GM18511 (cell line): ENCODE data around the gene CACUL1.
"Not testable (repeated sequence)": the region's sequence is repeated elsewhere in the genome, so short reads cannot be mapped to it uniquely, and the experiment has no call there.

ENCODE experiments used
- ATAC-seq: cut with Tn5 transposase; IDR thresholded peaks from one replicate; pipeline ENCODE4 v1.9.1; 2021; ENCODE audit warnings: mild to moderate bottlenecking, moderate library complexity; ENCODE audit not compliant: unreplicated experiment

CACUL1 gene

DNA sequence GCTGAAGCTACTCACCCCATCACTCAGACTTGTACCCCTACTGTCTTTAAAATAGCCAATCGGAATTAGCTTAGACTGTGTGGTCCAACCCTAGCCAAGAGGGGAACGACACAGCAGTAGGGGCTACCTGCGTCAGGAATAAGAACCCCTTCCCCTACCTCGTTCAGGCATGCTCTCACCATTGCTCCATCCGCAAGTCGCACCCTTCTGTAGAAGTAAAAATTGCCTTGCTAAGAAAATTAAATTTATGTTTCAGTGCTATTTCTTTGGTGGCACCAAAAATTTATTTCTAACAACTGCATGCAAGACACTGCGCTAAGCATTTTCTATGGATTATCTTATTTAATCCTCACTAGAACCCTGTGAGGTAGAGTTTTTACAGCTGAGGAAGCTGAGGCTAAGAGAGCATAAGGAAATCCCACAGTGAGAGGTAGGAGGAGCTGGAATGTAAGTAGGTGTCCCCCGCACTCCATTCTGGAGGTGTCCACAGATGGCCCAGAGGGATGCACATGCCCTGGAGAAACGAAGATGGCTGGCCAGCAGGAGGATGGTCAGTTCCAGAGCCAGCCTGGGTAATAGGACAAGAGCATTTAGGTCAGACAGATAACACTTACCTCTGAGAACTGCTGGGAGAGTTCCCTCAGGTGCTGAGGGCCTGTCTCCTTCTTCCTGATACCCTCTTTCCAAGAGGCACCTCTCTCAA lies 15.3 kb upstream of the CACUL1 start:
- no peak for ATAC-seq

DNA sequence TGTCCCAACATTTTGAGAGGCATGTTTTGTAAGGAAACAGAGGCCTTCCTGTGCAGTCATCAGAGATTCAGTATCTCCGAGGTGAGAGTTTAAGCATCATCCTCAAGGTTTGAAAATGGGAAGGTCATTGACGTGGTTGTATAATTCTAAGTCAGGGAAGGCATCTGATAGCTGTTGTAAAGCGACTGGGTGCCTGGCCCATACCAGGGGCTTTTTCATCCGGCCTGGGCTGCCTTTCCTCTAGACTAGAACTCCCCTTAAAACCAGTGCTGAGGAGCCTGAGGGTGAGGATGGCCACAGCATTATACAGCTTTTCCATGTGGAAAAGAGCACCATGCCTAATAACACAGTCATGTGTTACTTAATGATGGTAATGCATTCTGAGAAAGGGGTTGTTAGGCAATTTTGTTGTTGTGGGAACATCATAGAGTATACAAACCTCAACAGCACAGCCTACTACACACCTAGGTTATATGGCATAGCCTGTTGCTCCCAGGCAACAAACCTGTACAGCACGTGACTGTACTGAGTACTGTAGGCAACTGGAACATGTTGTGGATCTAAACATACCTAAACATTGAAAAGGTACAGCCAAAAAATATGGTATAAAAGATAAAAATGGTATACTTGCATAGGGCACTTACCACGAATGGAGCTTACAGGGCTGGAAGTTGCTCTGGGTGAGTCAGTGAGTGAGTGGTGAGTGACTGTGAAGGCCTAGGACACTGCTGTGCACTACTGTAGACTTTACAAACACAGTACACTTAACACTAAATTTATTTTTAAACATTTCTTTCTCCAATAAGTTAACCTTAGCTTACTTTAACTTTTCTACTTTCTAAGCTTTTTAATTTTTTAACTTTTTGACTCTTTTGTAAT lies 13.5 kb upstream of the CACUL1 start:
- no peak for ATAC-seq

DNA sequence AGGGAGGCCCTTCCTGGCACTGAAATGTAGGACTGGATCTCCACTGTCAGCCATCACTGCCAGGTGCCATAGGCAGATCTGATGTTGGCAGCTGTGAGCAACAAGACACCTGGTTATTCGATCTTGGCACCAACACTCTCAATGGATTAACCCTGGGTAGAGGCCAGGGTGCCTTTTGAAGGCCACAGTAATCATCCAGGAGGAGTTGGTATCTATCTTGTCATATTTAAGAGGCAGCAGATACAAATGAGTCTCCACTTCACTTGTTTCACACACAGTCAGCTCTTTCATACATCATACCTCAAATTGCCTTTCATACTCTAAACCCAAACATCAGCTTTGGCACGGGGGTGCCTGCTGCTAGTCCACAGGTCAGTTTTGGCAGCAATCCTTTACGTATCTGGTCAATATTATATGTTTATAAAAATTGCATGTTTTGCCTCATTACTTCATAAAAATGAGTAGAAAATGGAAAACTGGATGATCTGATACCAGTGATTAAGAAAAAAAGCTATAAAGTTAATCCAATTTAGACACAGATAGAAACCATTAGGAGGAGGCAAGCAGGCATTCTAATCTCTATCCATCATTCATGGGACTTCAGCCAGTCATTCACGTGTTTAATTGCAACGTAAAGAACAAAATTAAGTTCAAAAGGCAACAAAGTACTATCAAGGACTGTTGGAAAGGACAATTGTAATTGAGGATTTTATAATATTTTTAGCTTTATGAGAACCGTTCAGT lies 12.7 kb upstream of the CACUL1 start:
- ATAC-seq = no peak

DNA sequence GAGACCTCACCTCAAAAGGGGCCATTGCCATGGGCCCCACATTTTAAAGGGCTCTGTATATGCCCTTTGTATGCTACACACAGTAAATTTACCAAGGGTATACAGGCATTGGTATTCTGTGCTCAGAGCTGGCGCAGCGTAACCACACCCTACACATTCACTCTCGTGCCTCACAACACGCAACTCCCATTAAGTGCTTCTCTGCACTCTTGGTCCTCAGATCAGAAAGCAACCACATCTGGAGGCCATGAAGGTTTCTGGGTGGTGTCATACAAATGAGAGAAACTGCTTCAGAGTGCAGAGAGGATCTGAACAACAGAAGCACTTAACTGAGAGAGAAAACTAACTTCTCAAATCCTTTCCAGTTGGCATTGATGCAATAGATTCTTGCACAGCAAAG lies 9.4 kb upstream of the CACUL1 start:
- ATAC-seq = no peak

DNA sequence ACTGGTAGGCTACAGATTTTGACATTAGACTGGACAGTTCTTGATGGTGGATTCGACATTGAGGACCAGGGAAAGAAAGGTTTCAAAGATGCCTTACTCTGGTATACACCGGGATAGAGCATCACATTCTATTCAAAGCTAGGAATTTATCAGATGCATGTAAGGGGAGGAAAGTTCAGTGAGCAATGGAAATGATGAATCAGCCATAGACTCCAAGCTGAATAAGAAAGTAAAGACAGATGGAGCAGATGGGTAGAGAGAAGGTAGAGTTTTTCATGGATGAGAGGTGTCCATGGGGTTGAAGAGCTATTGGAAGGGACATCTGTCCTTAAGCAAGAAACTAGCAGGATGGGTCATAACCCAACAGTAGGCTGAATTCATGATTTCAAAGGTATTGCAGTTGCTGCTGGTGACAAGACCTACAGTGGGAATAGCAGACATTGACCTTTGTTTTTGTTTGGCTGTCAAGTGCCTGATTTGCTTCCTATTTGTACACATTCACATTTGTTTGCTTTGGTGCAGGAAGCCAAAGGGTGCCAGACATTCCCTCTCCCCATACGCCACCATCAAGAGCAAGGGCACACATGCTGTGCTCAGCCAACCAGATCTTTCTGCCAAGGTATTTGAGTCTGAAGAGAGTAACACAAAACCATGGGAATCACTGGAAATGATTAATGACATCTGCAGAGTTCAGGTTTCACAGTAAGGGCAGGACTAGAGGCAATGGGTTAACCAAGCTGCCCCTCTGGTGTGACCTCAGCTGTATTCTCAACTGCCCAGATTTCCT lies 8.6 kb upstream of the CACUL1 start:
- no peak for ATAC-seq

DNA sequence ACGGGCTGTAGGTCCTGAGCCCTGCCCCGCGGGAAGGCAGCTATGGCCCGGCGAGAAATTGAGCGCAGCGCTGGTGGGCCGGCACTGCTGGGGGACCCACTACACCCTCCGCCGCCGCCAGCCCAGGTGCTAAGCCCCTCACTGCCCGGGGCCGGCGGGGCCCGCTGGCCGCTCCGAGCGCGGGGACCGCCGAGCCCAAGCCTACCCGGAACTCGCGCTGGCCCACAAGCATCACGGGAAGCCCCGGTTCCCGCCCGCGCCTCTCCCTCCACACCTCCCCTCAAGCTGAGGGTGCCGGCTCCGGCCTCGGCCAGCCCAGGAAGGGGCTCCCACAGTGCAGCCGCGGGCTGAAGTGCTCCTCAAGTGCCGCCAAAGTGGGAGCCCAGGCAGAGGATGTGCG lies 5.5 kb upstream of the CACUL1 start:
- no peak for ATAC-seq

DNA sequence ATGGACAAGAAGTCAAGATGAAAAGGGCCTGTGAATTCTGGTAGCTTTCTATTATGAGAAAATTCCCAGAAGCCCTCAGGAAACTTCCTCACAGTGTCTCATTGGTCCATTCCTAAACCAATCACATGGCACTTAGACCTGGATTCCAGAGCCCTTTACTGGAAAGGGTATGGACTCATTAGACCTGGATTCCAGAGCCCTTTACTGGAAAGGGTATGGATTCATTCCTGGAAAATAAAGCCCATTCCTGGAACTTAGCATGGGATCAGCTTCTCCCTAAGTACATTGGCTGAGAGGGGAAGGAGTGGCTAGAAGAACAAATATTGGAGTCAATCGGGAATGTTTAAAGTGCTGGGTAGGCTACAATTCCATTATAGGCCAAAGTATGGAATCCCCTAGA lies 3.7 kb upstream of the CACUL1 start:
- no peak for ATAC-seq

DNA sequence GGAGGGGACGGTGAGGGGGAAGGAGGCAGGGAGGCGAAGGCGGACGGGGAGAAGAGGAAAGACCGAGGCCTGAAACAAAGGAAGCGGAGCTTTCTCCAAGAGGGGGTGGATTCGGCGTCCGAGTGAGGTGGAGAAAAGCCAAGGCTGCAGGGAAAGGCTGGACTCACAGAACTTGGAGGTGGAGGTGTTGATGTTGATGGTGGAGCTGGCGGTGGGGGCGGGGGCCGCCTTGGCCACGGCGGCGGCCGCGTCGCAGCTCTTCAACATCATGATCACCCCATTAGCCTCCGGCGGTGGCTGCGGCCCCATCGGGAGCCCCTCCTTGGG lies 578 bp downstream of the CACUL1 start:
- peak; percentile 28 for ATAC-seq

DNA sequence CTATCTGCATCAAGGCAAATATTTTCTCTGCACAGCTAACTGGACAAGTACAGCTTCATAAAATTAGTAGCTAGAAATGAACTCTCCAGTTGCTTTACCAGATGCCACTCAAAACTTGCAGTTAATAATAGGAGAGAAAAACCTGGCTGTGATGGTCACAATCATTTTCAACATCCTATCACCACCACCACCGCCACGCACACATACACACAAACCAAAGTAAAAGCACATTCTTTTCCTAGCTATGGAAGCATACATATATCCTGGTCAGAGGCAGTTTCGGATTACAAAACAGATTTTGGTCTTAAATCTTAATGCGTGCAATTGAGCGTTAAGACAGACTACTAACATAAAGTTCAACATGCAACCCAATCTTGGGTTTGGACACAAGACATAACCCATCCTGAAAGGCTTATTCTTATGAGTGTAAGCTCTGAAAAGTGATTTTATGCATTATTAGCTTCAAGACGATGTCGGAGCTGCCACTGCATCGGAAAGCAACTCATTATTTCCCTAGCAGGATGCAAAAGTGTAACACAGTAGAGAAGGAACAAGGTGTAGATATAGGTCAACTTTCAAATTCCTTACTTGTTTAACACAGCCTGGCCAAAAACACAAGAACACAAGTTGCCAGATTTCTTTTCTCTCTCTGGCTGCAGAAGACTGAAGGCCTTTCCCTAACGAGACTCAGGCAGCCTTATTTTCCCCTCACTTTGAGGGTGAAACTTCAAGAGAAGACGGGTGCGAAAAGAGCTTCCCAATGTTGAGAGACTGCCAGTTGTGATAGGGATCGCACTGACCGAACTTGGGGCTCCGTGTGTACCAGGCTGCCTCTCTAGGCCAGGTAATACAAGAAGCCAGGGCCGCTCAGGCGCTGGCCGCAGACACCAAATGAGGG lies 1.2 kb downstream of the CACUL1 start:
- peak; percentile 31 for ATAC-seq

DNA sequence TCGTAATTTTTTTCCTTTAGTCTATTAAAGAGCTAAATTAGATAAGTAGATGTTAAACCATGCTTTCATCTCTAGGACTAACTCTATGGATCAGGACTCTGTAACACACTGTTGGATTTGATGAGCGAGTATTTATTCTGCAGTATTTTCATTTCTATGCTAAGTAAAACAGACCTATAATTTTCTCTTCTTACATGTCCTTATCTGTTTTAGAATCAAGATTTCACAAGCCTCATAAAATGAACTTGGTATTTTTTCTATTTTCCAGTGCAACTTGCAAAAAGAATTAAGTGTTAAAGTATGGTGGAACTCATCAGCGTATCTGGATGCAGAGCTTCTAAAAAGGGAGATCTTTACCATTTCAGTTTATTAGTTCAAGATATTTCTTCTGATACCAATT lies 2.4 kb downstream of the CACUL1 start:
- ATAC-seq = no peak

DNA sequence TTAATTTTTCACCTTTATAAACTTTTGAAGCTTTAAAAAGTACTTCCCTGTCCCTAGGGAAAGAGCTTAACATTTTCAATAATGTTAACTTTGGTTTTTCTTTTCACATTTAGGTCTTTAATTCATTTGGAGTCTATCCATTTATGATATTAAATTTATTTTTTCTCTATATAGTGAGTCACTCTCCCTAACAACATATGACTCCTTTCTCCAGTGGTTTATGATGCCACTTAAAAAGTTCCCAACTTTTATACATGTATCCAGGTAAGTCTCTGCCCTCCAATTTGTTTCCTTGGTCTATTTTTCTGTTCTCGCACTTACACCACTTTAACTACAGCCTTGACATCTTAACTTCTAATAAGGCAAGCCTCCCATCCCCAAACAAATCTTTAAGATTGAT lies 3.5 kb downstream of the CACUL1 start:
- no peak for ATAC-seq

DNA sequence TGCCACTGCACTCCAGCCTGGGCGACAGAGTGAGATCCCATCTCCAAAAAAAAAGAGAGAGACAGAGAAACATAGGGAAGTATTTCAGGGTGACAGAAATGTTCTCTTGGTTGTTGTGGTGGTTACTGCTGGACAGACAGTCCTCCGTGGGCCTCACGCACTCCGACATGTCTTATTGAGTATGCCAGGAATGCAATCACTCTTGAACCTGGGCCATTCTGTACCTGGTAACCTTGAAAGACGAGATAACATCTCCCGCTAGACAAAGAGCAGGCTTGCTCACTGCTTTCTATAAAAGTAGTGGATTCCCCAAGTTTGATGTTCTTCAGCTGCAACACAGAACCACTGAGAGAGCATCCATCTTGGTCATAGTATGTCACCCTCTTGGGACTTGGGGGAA lies 6.7 kb downstream of the CACUL1 start:
- no peak for ATAC-seq

DNA sequence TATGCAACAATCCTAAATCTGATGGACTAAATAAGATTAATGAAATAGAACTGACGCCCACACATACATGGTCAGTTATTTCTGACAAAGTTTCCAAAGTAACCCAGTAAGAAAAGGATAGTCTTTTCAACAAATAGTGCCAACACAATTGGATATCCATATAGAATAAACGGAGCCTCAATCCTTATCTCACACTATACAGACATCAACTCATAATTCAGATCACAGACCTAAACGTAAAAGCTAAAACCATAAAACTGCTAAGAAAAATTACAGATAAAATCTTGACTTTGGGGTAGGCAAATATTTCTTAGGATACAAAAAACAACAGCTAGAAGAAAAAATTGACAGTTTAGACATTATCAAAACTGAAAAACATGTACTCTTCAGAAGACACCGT lies 8.5 kb downstream of the CACUL1 start:
- ATAC-seq = no peak

DNA sequence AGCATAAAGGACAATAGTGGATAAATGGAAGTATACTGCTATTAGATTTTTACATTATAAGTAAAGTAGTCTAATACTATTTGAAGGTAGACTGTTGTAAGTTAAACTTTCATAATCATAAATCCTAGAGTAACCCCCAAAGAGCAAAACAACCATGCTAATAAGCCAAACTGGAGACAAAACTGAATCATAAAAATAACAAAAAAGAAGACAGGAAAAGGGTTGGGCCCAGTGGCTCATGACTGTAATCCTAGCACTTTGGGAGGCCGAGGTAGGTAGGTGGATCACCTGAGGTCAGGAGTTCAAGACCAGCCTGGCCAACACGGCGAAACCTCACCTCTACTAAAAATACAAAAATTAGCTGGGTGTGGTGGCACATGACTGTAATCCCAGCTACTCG lies 9.7 kb downstream of the CACUL1 start:
- no peak for ATAC-seq

DNA sequence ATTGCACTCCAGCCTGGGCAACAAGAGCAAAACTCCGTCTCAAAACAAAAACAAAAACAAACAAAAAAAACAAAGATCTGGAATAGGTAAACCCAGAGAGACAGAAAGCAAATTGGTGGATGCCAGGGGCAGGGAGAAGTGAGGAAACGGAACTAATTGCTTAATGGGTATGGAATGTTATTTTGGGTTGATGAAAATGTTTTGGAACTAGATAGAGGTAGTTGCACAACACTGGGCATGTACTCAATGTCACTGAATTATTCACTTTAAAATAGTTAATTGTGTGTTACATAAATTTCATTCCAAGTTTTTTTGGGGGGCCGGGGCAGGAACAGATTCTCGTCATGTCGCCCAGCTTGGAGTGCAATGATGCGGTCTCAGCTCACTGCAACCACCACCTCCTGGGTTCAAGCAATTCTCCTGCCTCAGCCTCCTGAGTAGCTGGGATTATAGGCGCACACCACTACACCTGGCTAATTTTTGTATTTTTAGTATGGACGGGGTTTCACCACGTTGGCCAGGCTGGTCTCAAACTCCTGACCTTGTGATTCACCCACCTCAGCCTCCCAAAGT lies 10.3 kb downstream of the CACUL1 start:
- not testable (repeated sequence) for ATAC-seq

DNA sequence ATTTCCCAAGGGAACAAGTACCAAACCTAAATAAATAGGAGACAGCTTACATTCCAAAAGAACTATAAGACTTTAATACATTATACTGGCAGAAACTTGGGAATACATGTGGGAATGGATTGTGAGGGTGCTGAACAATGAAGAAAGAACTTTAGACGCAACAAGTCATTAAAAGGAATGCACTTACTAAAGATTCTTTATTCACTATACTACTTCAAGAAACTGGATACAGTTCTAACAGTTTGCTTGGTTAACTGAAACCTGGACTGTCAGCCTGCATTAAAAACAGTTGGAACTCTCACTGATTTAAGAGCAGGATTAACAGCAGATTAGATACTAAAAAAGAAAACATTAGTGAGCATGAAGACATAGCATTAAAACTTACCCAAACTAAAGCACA lies 12.0 kb downstream of the CACUL1 start:
- no peak for ATAC-seq

DNA sequence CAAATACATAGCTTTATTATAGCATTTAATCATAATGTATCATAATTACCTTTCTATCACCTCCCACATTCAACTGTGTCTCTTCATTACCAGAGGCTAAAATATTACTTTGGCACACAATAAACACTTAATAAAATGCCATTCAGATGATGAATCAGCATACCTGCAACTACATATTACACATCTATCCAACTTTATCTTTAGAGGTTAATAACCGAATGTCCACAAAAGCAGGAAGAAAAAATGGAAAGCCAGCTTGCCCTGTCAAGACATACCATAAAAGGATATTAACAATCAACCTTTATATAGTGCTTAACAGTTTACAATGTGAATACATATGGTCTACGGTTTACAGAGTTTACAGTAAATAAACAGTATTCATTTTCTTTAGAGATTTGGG lies 12.7 kb downstream of the CACUL1 start:
- no peak for ATAC-seq

DNA sequence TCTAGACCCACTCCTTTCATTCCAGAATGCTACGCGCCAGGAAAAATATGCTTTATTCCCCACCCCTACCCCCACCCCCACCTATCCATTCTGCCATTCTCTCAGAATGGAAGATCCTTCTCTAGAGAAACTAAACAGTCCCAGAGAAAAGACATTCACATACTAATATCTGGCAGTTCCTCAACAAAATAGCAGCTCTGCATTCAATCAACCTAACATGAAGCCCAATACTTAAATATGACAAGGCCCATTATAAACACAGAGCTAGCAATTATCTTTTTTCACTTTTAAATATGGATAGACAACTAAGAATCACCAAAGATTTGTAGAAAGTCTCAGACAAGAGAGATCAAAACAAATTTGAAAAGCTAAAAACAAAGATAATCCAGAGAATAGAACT lies 16.4 kb downstream of the CACUL1 start:
- ATAC-seq = no peak

DNA sequence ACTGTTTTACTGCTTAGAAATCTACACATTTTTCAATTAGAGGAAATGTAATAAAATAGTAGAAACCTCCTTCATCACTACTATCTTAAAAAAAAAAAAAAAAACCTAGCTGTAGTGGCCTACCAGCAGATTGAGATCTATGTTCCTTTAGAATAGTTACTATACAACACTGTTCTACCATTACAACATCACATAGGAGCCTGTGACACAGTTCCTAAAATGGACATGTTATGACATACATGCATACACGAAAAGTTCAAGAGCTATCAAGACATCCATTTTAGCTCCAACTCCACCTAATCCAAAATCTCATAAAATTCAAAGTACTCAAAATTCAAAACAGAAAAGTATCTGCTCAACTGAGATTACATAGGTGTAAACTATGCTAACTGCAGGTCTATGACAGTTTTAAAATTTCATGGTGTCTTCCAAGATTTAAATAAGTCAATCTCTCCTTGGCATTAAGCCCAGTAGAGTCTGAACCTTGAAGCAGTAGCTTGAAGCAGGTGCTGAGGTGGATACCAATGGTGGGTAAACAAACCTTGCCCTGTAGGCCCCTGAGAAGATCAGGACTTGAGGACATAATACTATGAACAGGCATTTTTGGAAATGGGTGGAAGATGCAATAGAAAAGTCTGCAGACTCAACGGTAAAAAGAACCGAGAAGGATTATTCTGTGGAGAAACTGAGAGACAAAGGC lies 17.0 kb downstream of the CACUL1 start:
- no peak for ATAC-seq
